Measurements from ENCODE around the gene PVR.
"Not testable (repeated sequence)": the region's sequence is repeated elsewhere in the genome, so short reads cannot be mapped to it uniquely, and the experiment has no call there.

The PVR gene

DNA sequence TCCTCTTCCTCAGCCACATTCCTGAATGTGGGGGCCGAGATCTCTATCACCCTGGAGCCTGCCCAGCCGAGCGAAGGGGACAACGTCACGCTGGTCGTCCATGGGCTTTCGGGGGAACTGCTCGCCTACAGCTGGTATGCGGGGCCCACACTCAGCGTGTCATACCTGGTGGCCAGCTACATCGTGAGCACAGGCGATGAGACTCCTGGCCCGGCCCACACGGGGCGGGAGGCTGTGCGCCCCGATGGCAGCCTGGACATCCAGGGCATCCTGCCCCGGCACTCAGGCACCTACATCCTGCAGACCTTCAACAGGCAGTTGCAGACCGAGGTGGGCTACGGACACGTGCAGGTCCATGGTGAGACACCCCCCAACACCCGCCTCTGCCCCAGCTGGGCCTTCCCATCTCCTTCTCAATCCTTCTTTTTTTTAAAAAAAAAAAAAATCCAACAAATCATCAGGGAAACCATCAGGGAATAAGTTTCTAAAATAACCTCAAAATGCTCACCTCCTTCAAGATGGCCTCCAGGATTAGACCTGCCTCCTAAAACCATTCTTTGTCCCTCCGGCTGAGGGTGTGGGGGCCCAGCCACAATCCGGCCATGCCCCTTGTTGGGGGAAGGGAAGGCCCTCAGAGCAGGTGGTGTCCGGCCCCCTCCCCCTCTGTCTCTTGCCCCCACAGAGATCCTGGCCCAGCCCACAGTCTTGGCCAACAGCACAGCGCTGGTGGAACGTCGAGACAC, 59.8 kb downstream of the PVR start:
- DNase-seq: no peak

DNA sequence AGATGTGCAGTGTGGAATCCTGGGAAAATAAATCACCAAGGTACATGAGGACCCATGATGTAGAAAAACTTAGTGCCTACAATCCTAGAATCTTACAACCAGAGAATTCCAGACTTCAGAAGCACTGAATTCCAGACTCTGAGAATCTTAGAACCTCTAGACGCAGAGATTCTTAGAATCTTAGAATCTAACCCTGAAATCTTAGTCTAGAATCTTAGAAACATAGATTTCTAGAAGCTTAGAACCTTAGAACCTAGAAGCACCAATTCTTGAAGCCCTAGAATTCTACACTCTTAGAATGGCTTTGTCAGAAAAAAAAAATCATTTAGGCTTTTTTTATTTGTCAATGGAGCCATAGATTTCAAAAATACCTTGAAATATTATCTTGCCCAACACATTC, 61.3 kb downstream of the PVR start:
- no peak for DNase-seq

DNA sequence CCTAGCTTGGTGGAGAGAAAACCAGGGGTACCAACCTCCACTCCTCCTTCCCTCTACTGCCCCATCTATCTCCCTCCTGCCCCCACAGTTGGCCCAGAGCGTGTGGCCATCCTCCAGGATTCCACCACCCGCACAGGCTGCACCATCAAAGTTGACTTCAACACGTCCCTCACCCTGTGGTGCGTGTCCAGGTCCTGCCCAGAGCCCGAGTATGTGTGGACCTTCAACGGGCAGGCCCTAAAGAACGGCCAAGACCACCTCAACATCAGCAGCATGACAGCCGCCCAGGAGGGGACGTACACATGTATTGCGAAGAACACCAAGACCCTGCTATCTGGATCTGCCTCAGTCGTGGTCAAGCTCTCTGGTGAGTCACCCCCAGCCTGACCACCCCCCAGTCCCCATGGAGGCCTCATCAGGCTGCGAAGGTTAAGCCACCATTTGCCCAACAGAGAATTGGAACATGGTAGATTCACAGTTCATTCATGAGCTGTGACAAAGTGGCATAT, 61.8 kb downstream of the PVR start:
- no peak for DNase-seq

GRCh38 chr19:44706506-44707236, 63.0 kb downstream of the PVR start:
- DNase-seq: no peak

DNA sequence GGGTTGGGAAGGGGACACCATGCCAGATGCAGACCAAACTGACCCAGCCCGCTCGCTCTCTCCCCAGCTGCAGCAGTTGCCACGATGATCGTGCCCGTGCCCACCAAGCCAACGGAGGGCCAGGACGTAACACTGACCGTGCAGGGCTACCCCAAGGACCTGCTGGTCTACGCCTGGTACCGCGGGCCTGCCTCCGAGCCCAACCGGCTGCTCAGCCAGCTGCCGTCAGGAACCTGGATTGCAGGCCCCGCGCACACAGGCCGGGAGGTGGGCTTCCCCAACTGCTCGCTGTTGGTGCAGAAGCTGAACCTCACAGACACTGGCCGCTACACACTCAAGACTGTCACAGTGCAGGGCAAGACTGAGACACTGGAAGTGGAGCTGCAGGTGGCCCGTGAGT, 64.1 kb downstream of the PVR start:
- DNase-seq: no peak

- DNase-seq: no peak
Observed at GRCh38 chr19:44708940-44709339, 65.2 kb downstream of the PVR start.

- not testable (repeated sequence) for DNase-seq
Observed at GRCh38 chr19:44709434-44710266, 65.9 kb downstream of the PVR start.

GRCh38 chr19:44710483-44710882, 66.8 kb downstream of the PVR start:
- DNase-seq: no peak

DNA sequence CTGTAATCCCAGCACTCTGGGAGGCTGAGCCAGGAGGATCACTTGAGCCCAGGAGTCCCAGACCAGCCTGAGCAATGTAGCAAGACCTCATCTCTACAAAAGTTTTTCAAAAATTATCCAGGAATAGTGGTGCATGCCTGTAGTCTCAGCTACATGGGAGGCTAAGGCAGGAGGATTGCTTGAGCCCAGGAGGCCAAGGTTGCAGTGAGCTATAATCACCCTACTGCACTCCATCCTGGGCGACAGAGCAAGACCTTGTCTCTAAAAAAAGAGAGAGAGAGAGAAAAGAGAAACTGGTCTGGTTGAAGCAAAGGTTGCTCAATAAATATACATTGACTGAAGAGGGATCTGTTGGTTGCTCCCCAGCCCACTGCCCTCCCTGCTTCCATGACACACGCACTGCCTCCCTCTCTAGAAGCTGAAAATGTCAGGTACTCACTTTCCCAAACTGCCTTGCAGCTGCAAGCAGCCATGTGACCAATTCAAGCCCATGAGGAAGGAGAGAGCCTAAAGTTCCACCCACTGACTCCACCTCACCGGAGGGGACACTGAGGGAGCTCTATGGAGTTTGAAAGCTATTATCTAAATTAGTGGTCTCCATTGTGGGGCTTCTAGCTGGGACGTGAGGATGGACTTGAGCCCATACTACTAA, 69.3 kb downstream of the PVR start:
- no peak for DNase-seq
